HepG2 (cell line): ENCODE data around the gene CLDN14. TPM values are rescaled to one million over a fixed set of nuclear protein-coding genes. Genes with fewer than 3 reads are reported as not detected.
A peak's percentile ranks its signal among the peaks of the same experiment; 100 is the strongest.

Source experiments
- JUND ChIP-seq: sonication (generic); formaldehyde crosslinking; IDR thresholded peaks from 2 replicates; pipeline ENCODE4 v1.8.0; 2022; ENCODE audit warnings: mild to moderate bottlenecking, missing genetic modification reagents
- KLF16 ChIP-seq, 2 experiments: sonication (generic) in 1 of 2; formaldehyde crosslinking in 1 of 2; IDR thresholded peaks; 2 replicates each; pipeline versions ENCODE4 v1.6.1 to v1.8.0; 2016 to 2023; ENCODE audit warnings: missing genetic modification reagents in 2 of 2, missing compliant biosample characterization in 1 of 2
- NBN ChIP-seq: fragments of 450-650 bp; conservative IDR thresholded peaks from 2 replicates; pipeline ENCODE4 v1.6.1; 2017
- PRDM10 ChIP-seq: sonication (generic); formaldehyde crosslinking; IDR thresholded peaks from 2 replicates; pipeline ENCODE4 v1.4.0; 2020; ENCODE audit warnings: low read depth, missing genetic modification reagents
- SPEN ChIP-seq: sonication (generic); formaldehyde crosslinking; IDR thresholded peaks from 2 replicates; pipeline ENCODE4 v1.5.1; 2020; ENCODE audit warnings: low read depth, mild to moderate bottlenecking, missing genetic modification reagents
- TCF7 ChIP-seq: sonication (generic); IDR thresholded peaks from 2 replicates; pipeline ENCODE4 v1.6.1; 2016; ENCODE audit warnings: antibody characterized with exemption, low read depth
- ZNF556 ChIP-seq: sonication (generic); formaldehyde crosslinking; IDR thresholded peaks from 2 replicates; pipeline ENCODE4 v1.4.0; 2020; ENCODE audit warnings: mild to moderate bottlenecking, missing genetic modification reagents, borderline replicate concordance
- ZSCAN31 ChIP-seq: sonication (generic); formaldehyde crosslinking; IDR thresholded peaks from 2 replicates; pipeline ENCODE4 v1.5.0; 2020; ENCODE audit warnings: low read depth, mild to moderate bottlenecking, missing genetic modification reagents
- polyA plus RNA-seq, 8 experiments: library from polyadenylated mRNA; depleted of rRNA in 3 of 8; stranded (reverse) in 7 of 8; unstranded in 1 of 8; fragments of >200 nt; fragmentation: Illumina TruSeq in 4 of 8; extraction: Trizol in 4 of 8; gene quantifications; 2 replicates each; pipeline versions ENCODE4 v1.2.1 to v1.2.3, GENCODE V29; 2011 to 2016; ENCODE audit warnings: low read depth in 4 of 8, missing spikeins in 1 of 8, mixed read lengths in 1 of 8; ENCODE audit not compliant: insufficient read depth in 1 of 8
- total RNA-seq, 5 experiments: library from RNA; depleted of rRNA; stranded (reverse); fragments of >200 nt; fragmentation: Illumina TruSeq; extraction: Trizol; gene quantifications; 2 replicates each; pipeline ENCODE4 v1.2.3, GENCODE V29; 2016; ENCODE audit warnings: low read depth in 1 of 5
- TF ChIP-seq, protein P1 (sequence below), 2 experiments: sonication (generic) in 1 of 2; formaldehyde crosslinking in 1 of 2; IDR thresholded peaks; 2 replicates each; pipeline versions ENCODE4 v1.6.1 to v1.9.0; 2014 to 2022; ENCODE audit warnings: antibody characterized with exemption in 1 of 2, borderline replicate concordance in 1 of 2, inconsistent platforms in 1 of 2, low read depth in 1 of 2, missing genetic modification reagents in 1 of 2
- TF ChIP-seq, protein P2 (sequence below): sonication (generic); formaldehyde crosslinking; IDR thresholded peaks from 2 replicates; pipeline ENCODE4 v1.4.0; 2020; ENCODE audit warnings: missing genetic modification reagents, borderline replicate concordance

Gene CLDN14
- total and polyA plus RNA-seq, 2 of the 13 experiments (the other 11 are each of a cell fraction or from before 2014, with no cell fraction given): 1.1 to 1.4 TPM

- TF ChIP-seq, protein P1, sequence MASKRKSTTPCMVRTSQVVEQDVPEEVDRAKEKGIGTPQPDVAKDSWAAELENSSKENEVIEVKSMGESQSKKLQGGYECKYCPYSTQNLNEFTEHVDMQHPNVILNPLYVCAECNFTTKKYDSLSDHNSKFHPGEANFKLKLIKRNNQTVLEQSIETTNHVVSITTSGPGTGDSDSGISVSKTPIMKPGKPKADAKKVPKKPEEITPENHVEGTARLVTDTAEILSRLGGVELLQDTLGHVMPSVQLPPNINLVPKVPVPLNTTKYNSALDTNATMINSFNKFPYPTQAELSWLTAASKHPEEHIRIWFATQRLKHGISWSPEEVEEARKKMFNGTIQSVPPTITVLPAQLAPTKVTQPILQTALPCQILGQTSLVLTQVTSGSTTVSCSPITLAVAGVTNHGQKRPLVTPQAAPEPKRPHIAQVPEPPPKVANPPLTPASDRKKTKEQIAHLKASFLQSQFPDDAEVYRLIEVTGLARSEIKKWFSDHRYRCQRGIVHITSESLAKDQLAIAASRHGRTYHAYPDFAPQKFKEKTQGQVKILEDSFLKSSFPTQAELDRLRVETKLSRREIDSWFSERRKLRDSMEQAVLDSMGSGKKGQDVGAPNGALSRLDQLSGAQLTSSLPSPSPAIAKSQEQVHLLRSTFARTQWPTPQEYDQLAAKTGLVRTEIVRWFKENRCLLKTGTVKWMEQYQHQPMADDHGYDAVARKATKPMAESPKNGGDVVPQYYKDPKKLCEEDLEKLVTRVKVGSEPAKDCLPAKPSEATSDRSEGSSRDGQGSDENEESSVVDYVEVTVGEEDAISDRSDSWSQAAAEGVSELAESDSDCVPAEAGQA (IDR thresholded peaks at IDR 0.05; ENCODE audit: low read depth): 0 out of 2 replicates have a peak, but pooled peaks have one; percentile 28
- TF ChIP-seq, protein P1 (CRISPR knock-in tag; IDR thresholded peaks at IDR 0.05; ENCODE audit: borderline replicate concordance): no peak
- TF ChIP-seq JUND (CRISPR knock-in tag) (peak; percentile 80), ZSCAN31 (no peak; the same call in 1 of the 2 replicates), ZNF556 (CRISPR knock-in tag) (peak; percentile 91; the same call in 1 of the 2 replicates), PRDM10 (CRISPR knock-in tag) (no peak; the same call in 1 of the 2 replicates), NBN (no peak), KLF16 (CRISPR knock-in tag; IDR thresholded peaks at IDR 0.05) (0 out of 4 replicates have a peak, but pooled peaks of 1 of the 2 experiments have one; percentile 36), SPEN (CRISPR knock-in tag) (peak; percentile 75; the same call in 1 of the 2 replicates), TCF7 (no peak)
- TF ChIP-seq, protein P2, sequence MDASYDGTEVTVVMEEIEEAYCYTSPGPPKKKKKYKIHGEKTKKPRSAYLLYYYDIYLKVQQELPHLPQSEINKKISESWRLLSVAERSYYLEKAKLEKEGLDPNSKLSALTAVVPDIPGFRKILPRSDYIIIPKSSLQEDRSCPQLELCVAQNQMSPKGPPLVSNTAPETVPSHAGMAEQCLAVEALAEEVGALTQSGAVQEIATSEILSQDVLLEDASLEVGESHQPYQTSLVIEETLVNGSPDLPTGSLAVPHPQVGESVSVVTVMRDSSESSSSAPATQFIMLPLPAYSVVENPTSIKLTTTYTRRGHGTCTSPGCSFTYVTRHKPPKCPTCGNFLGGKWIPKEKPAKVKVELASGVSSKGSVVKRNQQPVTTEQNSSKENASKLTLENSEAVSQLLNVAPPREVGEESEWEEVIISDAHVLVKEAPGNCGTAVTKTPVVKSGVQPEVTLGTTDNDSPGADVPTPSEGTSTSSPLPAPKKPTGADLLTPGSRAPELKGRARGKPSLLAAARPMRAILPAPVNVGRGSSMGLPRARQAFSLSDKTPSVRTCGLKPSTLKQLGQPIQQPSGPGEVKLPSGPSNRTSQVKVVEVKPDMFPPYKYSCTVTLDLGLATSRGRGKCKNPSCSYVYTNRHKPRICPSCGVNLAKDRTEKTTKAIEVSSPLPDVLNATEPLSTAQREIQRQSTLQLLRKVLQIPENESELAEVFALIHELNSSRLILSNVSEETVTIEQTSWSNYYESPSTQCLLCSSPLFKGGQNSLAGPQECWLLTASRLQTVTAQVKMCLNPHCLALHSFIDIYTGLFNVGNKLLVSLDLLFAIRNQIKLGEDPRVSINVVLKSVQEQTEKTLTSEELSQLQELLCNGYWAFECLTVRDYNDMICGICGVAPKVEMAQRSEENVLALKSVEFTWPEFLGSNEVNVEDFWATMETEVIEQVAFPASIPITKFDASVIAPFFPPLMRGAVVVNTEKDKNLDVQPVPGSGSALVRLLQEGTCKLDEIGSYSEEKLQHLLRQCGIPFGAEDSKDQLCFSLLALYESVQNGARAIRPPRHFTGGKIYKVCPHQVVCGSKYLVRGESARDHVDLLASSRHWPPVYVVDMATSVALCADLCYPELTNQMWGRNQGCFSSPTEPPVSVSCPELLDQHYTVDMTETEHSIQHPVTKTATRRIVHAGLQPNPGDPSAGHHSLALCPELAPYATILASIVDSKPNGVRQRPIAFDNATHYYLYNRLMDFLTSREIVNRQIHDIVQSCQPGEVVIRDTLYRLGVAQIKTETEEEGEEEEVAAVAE (CRISPR knock-in tag): peak; percentile 51; the same call in 1 of the 2 replicates
Measured at GRCh38 chr21:36479415-36480402, at the start of gene CLDN14 (continued).
